Inflammatory macrophage treated with lipopolysaccharide for 4 hours (primary cell): ENCODE results near the gene TPM2.

ENCODE experiments used
- DNase-seq: peaks from one replicate; pipeline ENCODE4 v3.0.0-alpha.2; 2020

TPM2 gene

GRCh38 chr9:35689542-35690293, at the start of gene TPM2:
TPM2 (minus strand) TSS chr9:35689925; CDS start chr9:35689817, 108 bp downstream.
- no peak for DNase-seq

GRCh38 chr9:35738924-35739323, 49.2 kb upstream of the TPM2 start:
- no peak for DNase-seq

- no peak for DNase-seq
Observed at GRCh38 chr9:35738186-35738585, 48.5 kb upstream of the TPM2 start.

- no peak for DNase-seq
Observed at GRCh38 chr9:35737143-35737542, 47.4 kb upstream of the TPM2 start.

- DNase-seq = peak; percentile 65
Observed at GRCh38 chr9:35736201-35736633, 46.5 kb upstream of the TPM2 start.

- no peak for DNase-seq
Observed at GRCh38 chr9:35734096-35734495, 44.4 kb upstream of the TPM2 start.

GRCh38 chr9:35732800-35733541, 43.2 kb upstream of the TPM2 start:
- DNase-seq = peak; percentile 55

- DNase-seq = peak; percentile 100
Observed at GRCh38 chr9:35732185-35732799, 42.6 kb upstream of the TPM2 start, which contains the start of the genes CREB3 and TLN1. CREB3 (plus strand) TSS chr9:35732666; CDS start chr9:35732773, 107 bp downstream. TLN1 (minus strand) TSS chr9:35732195; CDS start chr9:35725694, 6,501 bp downstream.

GRCh38 chr9:35731415-35732184, 41.9 kb upstream of the TPM2 start:
- no peak for DNase-seq

- DNase-seq = no peak
Observed at GRCh38 chr9:35730486-35730854, 40.7 kb upstream of the TPM2 start.

GRCh38 chr9:35729700-35730485, 40.2 kb upstream of the TPM2 start:
- peak; percentile 84 for DNase-seq

GRCh38 chr9:35729101-35729500, 39.4 kb upstream of the TPM2 start:
- DNase-seq = no peak

- peak; percentile 74 for DNase-seq
Observed at GRCh38 chr9:35728041-35728971, 38.6 kb upstream of the TPM2 start.

- DNase-seq = no peak
Observed at GRCh38 chr9:35727676-35728040, 37.9 kb upstream of the TPM2 start.

GRCh38 chr9:35726931-35727330, 37.2 kb upstream of the TPM2 start:
- DNase-seq = no peak

- DNase-seq = no peak
Observed at GRCh38 chr9:35725362-35725761, 35.6 kb upstream of the TPM2 start.

GRCh38 chr9:35723908-35724307, 34.2 kb upstream of the TPM2 start:
- DNase-seq = no peak

- DNase-seq = no peak
Observed at GRCh38 chr9:35723426-35723825, 33.7 kb upstream of the TPM2 start.

GRCh38 chr9:35719546-35719945, 29.8 kb upstream of the TPM2 start:
- no peak for DNase-seq

- DNase-seq = peak; percentile 54
Observed at GRCh38 chr9:35718721-35719511, 29.2 kb upstream of the TPM2 start.
